ENCODE data around the gene CDC14A. TPM values are rescaled to one million over a fixed set of nuclear protein-coding genes. Genes with fewer than 3 reads are reported as not detected.

The CDC14A gene
- polyA plus RNA-seq, 1 experiment, result 2.8 TPM

GRCh38 chr1:100392756-100393155 is 40.5 kb downstream of the CDC14A start:
- no peak for DNase-seq (ENCODE audit: low read depth, low spot score)
- ChIA-PET CTCF (interaction anchor here (0.6 kb wide), 1 partner anchor 1113 kb away, joined by 3 read pairs; no protein-coding TSS in a partner anchor), POLR2A (no interaction called here)
- no peaks in the 10 kb centered on the region for H3K27me3 ChIP-seq (ENCODE audit: control insufficient read depth, insufficient read depth, low read length)
- no peak overlapping the region for H3K4me3 ChIP-seq (ENCODE audit: low read depth, low read length)
- no peak for TF ChIP-seq CTCF (IDR thresholded peaks at IDR 0.05; ENCODE audit: low read depth, low read length)
- H3K9me3 ChIP-seq (ENCODE audit: control insufficient read depth, insufficient read depth, low read length), result no peaks in the 10 kb centered on the region
- no peak overlapping the region for H3K27ac ChIP-seq (ENCODE audit: low read depth, low read length)

- TF ChIP-seq CTCF (IDR thresholded peaks at IDR 0.05; ENCODE audit: low read depth, low read length), result no peak
- Histone ChIP-seq H3K4me3 (ENCODE audit: low read depth, low read length) (no peak overlapping the region), H3K27ac (ENCODE audit: low read depth, low read length) (no peak overlapping the region), H3K9me3 (ENCODE audit: control insufficient read depth, insufficient read depth, low read length) (no peaks in the 10 kb centered on the region), H3K27me3 (ENCODE audit: control insufficient read depth, insufficient read depth, low read length) (no peaks in the 10 kb centered on the region)
- POLR2A ChIA-PET, result no interaction called here
- DNase-seq (ENCODE audit: low read depth, low spot score), result no peak
- CTCF ChIA-PET, result interaction anchor here (0.6 to 1.3 kb wide), 3 partner anchors 19 to 62 kb away, joined by 3 read pairs; no protein-coding TSS in a partner anchor
These were observed 42.0 kb downstream of the CDC14A start for GRCh38 chr1:100394285-100394684.

GRCh38 chr1:100395913-100396312 is 43.6 kb downstream of the CDC14A start:
- Histone ChIP-seq H3K9me3 (ENCODE audit: control insufficient read depth, insufficient read depth, low read length) (no peaks in the 10 kb centered on the region), H3K27me3 (ENCODE audit: control insufficient read depth, insufficient read depth, low read length) (no peaks in the 10 kb centered on the region), H3K27ac (ENCODE audit: low read depth, low read length) (no peak overlapping the region), H3K4me3 (ENCODE audit: low read depth, low read length) (no peak overlapping the region)
- ChIA-PET POLR2A (interaction anchor here (0.6 kb wide), 1 partner anchor 130 kb away, joined by 4 read pairs; the partner anchor contains the start of gene RTCA), CTCF (interaction anchor here (0.5 kb wide), 1 partner anchor 643 kb away, joined by 3 read pairs; no protein-coding TSS in a partner anchor)
- TF ChIP-seq CTCF (IDR thresholded peaks at IDR 0.05; ENCODE audit: low read depth, low read length), result no peak
- no peak for DNase-seq (ENCODE audit: low read depth, low spot score)

- no peak for DNase-seq (ENCODE audit: low read depth, low spot score)
- no peak overlapping the region for H3K27ac ChIP-seq (ENCODE audit: low read depth, low read length)
- H3K4me3 ChIP-seq (ENCODE audit: low read depth, low read length), result no peak overlapping the region
- H3K9me3 ChIP-seq (ENCODE audit: control insufficient read depth, insufficient read depth, low read length), result no peaks in the 10 kb centered on the region
- POLR2A ChIA-PET, result no interaction called here
- TF ChIP-seq CTCF (IDR thresholded peaks at IDR 0.05; ENCODE audit: low read depth, low read length), result no peak
- CTCF ChIA-PET, result interaction anchor here (0.5 to 0.8 kb wide), 2 partner anchors 59 to 644 kb away, joined by 3 read pairs; no protein-coding TSS in a partner anchor
- no peaks in the 10 kb centered on the region for H3K27me3 ChIP-seq (ENCODE audit: control insufficient read depth, insufficient read depth, low read length)
These were observed 44.3 kb downstream of the CDC14A start for GRCh38 chr1:100396651-100397050.

GRCh38 chr1:100397681-100398080 is 45.4 kb downstream of the CDC14A start:
- Histone ChIP-seq H3K4me3 (ENCODE audit: low read depth, low read length) (no peak overlapping the region), H3K9me3 (ENCODE audit: control insufficient read depth, insufficient read depth, low read length) (no peaks in the 10 kb centered on the region), H3K27me3 (ENCODE audit: control insufficient read depth, insufficient read depth, low read length) (no peaks in the 10 kb centered on the region), H3K27ac (ENCODE audit: low read depth, low read length) (no peak overlapping the region)
- DNase-seq (ENCODE audit: low read depth, low spot score), result no peak
- ChIA-PET CTCF (no interaction called here), POLR2A (no interaction called here)
- no peak for TF ChIP-seq CTCF (IDR thresholded peaks at IDR 0.05; ENCODE audit: low read depth, low read length)
